Lung (tissue), 13 donors: ENCODE results near the gene LPCAT1. TPM values are rescaled to one million over a fixed set of nuclear protein-coding genes. Genes with fewer than 3 reads are reported as not detected.

ENCODE experiments used
- ATAC-seq: fragments of 200-7000 bp; cut with Tn5 transposase; one replicate; pipeline ENCODE4 v1.9.1; 2020; ENCODE audit warnings: moderate number of reproducible peaks; ENCODE audit not compliant: insufficient read depth, low FRiP score
- DNase-seq, 3 donors: peaks; one replicate each; pipeline ENCODE4 v3.0.0-alpha.2; 2013 to 2017
- H3K27ac ChIP-seq, 2 donors: one replicate each; pipeline ENCODE4 v1.5.1; 2013; ENCODE audit warnings: mild to moderate bottlenecking in 2 of 2, moderate library complexity in 2 of 2, control low read depth in 1 of 2, inconsistent platforms in 1 of 2, low read depth in 1 of 2, low read length in 1 of 2
- H3K27me3 ChIP-seq, 3 donors: one replicate each; pipeline ENCODE4 v1.5.1; 2013; ENCODE audit warnings: low read length in 2 of 3; ENCODE audit not compliant: control insufficient read depth in 3 of 3, insufficient read depth in 3 of 3
- H3K36me3 ChIP-seq, 4 donors: one replicate each; pipeline ENCODE4 v1.5.1; 2013; ENCODE audit warnings: low read length in 4 of 4, mild to moderate bottlenecking in 1 of 4, moderate library complexity in 1 of 4; ENCODE audit not compliant: control insufficient read depth in 4 of 4, insufficient read depth in 4 of 4
- H3K4me1 ChIP-seq, 5 donors: one replicate each; pipeline ENCODE4 v1.5.1; 2013; ENCODE audit warnings: low read length in 5 of 5, mild to moderate bottlenecking in 2 of 5, moderate library complexity in 1 of 5; ENCODE audit not compliant: control insufficient read depth in 5 of 5, insufficient read depth in 5 of 5
- H3K4me3 ChIP-seq: one replicate; pipeline ENCODE4 v1.5.1; 2013; ENCODE audit warnings: mild to moderate bottlenecking, control low read depth, moderate library complexity
- H3K9ac ChIP-seq, 2 donors: one replicate each; pipeline ENCODE4 v1.5.1; 2013; ENCODE audit warnings: low read length in 2 of 2, control low read depth in 1 of 2; ENCODE audit not compliant: insufficient read depth in 1 of 2
- H3K9me3 ChIP-seq, 4 donors: one replicate each; pipeline ENCODE4 v1.5.1; 2013; ENCODE audit warnings: low read length in 3 of 4, mild to moderate bottlenecking in 1 of 4, moderate library complexity in 1 of 4; ENCODE audit not compliant: control insufficient read depth in 4 of 4, insufficient read depth in 3 of 4
- WGBS, 2 donors: extraction: QIAGEN DNeasy Blood & Tissue Kit; methylation state at CpG; one replicate each; pipeline ENCODE4 v1.1.7; 2013; 5-methylcytosine and 5-hydroxymethylcytosine counted together
- polyA plus RNA-seq, 2 donors: library from polyadenylated mRNA; stranded (reverse); fragments of 200-250 nt; gene quantifications; one replicate each; pipeline ENCODE4 v1.2.1, GENCODE V29; 2013
- small RNA-seq: library from RNA; depleted of rRNA; stranded (forward); fragments of <200 nt; gene quantifications from one replicate; pipeline ENCODE3, GENCODE V24; 2014; ENCODE audit warnings: low replicate concordance
- total RNA-seq, 2 donors: library from RNA; depleted of rRNA in 1 of 2; stranded (reverse); fragments of >200 nt in 1 of 2; gene quantifications; one replicate each; pipeline ENCODE4 v1.2.1, GENCODE V29; 2014 to 2021
- TF ChIP-seq, protein P1 (sequence below): IDR thresholded peaks from 2 replicates; pipeline ENCODE4 v1.5.1; 2012; ENCODE audit warnings: mild to moderate bottlenecking; ENCODE audit errors: control extremely low read depth, extremely low read depth
- donor health status: control.
- donor health status: control.
- donor health status: Bipolar disorder and iron deficiency.
- donor health status: healthy.
- donor health status: DM: yes; HTN: yes; CAD: no.

LPCAT1 gene
- total and polyA plus RNA-seq, 4 donors = 198 to 669 (median 443) TPM

DNA sequence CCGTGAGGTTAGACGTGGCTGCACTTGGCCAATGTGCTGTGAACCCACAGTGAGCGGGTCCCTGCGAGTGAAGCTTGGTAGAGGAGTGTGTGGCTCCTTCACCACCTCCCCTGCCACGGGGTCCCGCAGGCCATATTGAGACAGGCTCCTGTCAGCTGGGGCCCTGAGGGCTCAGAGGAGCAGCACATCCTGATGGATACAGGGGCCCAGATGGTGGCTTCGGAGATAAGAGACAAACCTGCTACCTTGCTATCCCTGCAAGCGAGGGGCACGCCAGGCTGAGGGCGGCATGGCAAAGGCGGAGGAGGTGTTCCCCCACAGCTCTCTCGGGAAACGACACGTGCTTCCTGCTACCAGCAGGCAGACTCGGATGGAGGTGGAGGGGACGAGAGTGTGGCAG lies 111.6 kb downstream of the LPCAT1 start:
- no peaks in the 10 kb centered on the region for H3K4me1 ChIP-seq
- 48 to 54% methylated on average over 16 of the region's 16 CpGs for WGBS, 2 donors
- TF ChIP-seq, protein P1, sequence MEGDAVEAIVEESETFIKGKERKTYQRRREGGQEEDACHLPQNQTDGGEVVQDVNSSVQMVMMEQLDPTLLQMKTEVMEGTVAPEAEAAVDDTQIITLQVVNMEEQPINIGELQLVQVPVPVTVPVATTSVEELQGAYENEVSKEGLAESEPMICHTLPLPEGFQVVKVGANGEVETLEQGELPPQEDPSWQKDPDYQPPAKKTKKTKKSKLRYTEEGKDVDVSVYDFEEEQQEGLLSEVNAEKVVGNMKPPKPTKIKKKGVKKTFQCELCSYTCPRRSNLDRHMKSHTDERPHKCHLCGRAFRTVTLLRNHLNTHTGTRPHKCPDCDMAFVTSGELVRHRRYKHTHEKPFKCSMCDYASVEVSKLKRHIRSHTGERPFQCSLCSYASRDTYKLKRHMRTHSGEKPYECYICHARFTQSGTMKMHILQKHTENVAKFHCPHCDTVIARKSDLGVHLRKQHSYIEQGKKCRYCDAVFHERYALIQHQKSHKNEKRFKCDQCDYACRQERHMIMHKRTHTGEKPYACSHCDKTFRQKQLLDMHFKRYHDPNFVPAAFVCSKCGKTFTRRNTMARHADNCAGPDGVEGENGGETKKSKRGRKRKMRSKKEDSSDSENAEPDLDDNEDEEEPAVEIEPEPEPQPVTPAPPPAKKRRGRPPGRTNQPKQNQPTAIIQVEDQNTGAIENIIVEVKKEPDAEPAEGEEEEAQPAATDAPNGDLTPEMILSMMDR = no peak
- H3K9ac ChIP-seq = no peak overlapping the region
- DNase-seq = no peak
- peaks cover 0 to 9% (median 0%) of the 10 kb centered on the region in 3 donors for H3K27me3 ChIP-seq
- H3K4me3 ChIP-seq = no peak overlapping the region
- no peak overlapping the region for H3K27ac ChIP-seq
- ATAC-seq = no peak
- H3K9me3 ChIP-seq = peaks cover 0 to 4% (median 0%) of the 10 kb centered on the region in 4 donors
- no peaks in the 10 kb centered on the region for H3K36me3 ChIP-seq

Small RNAs within 50 kb of the gene (small RNA-seq; reads per million reads assigned to genes)
- gene MIR6075 = not detected

Other genes with a start within 250 kb of the LPCAT1 start
- gene TERT, start 228.9 kb downstream of the LPCAT1 start, total RNA-seq = not detected
- under 1 TPM in 1 of 2 donors, not detected in 1; 0.02 TPM for gene TERT, start 228.9 kb downstream of the LPCAT1 start, polyA plus RNA-seq
- 100 to 1,000 TPM; 142 to 153 TPM for gene CLPTM1L, start 178.9 kb downstream of the LPCAT1 start, total RNA-seq
- 100 to 1,000 TPM in 1 of 2 donors, 10 to 100 TPM in 1; 79.0 to 147 TPM for gene CLPTM1L, start 178.9 kb downstream of the LPCAT1 start, polyA plus RNA-seq
- under 1 TPM; 0.85 to 0.95 TPM for gene SLC6A3, start 78.5 kb downstream of the LPCAT1 start, total RNA-seq
- 1 to 10 TPM in 1 of 2 donors, under 1 TPM in 1; 0.30 to 1.1 TPM for gene SLC6A3, start 78.5 kb downstream of the LPCAT1 start, polyA plus RNA-seq